ENCODE data around the gene KNSTRN.

- TF ChIP-seq EZH2phosphoT487 (IDR thresholded peaks at IDR 0.05; ENCODE audit: low read length) = no peak
- TF ChIP-seq CTCF (IDR thresholded peaks at IDR 0.05; ENCODE audit: low read length) = no peak
- TF ChIP-seq EZH2 (optimal IDR thresholded peaks at IDR 0.05; ENCODE audit: low read depth, low read length) = no peak
These were observed 42.3 kb upstream of the KNSTRN start for GRCh38 chr15:40340038-40340739.

All from MM.1S (cell line).